Ovary (tissue), 3 donors: ENCODE measurements around the gene SLC37A4.

ENCODE experiments used
- CTCF ChIP-seq, 3 donors: fragments of 450-650 bp in 2 of 3; fragments of 200-600 bp in 1 of 3; IDR thresholded peaks; one replicate each; pipeline versions ENCODE4 v1.5.1 to v1.8.0; 2016 to 2022; ENCODE audit warnings: antibody characterized with exemption in 3 of 3, mild to moderate bottlenecking in 1 of 3
- EP300 ChIP-seq: sonication (generic); formaldehyde crosslinking; IDR thresholded peaks from one replicate; pipeline ENCODE4 v1.6.1; 2017; ENCODE audit warnings: antibody characterized with exemption
- POLR2A ChIP-seq: fragments of 450-650 bp; IDR thresholded peaks from one replicate; pipeline ENCODE4 v1.6.1; 2017; ENCODE audit warnings: antibody characterized with exemption, mild to moderate bottlenecking, moderate library complexity
- donor health status: DM: no; HTN: no; CAD: no.

- TF ChIP-seq CTCF (IDR thresholded peaks at IDR 0.05) = no peak
- no peak for TF ChIP-seq POLR2A
- no peak for TF ChIP-seq EP300
Observed at GRCh38 chr11:119031912-119032280, 1.2 kb upstream of the SLC37A4 start.
